ENCODE results near the gene TMEM123. TPM values are rescaled to one million over a fixed set of nuclear protein-coding genes. Genes with fewer than 3 reads are reported as not detected.

The TMEM123 gene
- total and polyA plus RNA-seq, 2 of the 4 experiments (the other 2 are of a cell fraction) = 96.9 to 127 TPM

DNA sequence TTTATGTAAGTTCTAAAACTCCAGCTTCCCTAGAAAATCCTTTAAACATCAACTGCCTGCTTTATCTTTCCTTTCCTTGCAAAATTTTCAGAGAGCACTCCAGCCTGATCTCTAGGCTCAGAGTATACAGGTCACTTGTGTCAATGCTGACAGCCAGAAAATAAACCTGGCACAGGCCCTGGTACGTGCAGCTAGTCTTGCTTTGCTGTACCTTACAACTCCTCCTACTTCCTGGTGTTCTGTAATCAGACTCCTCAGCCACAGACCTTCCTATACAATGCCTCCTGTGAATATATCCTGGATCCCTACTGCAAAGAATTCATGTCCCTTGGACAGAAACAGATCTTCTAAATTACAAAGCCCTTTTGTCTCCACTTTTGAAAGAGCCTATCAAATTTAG, 24.2 kb upstream of the TMEM123 start:
- POLR2A ChIA-PET (ENCODE audit: unreplicated experiment) = no interaction called here

More for the DNA sequence above, 24.2 kb upstream of the TMEM123 start:
- Histone ChIP-seq H4K91ac (ENCODE audit: insufficient read depth, low read depth, low read length) (no peak overlapping the region), H3K79me1 (ENCODE audit: low read depth in 1 of 2, low read length in 2 of 2) (no peaks in the 10 kb centered on the region), H3K4me2 (ENCODE audit: low read depth, low read length) (no peak overlapping the region), H2BK20ac (ENCODE audit: low read depth, low read length) (no peak overlapping the region), H2BK5ac (ENCODE audit: low read depth, low read length, poor library complexity, severe bottlenecking) (no peak overlapping the region), H2AK9ac (replicated peaks; ENCODE audit: low read depth, low read length, poor library complexity) (no peak overlapping the region), H3K4me3 (ENCODE audit: insufficient read depth, low read depth, low read length) (no peak overlapping the region), H3K9ac (ENCODE audit: low read depth, low read length) (no peak overlapping the region), H3K23ac (ENCODE audit: low read depth, low read length) (no peak overlapping the region), H3K27ac (ENCODE audit: insufficient read depth, low read length) (no peak overlapping the region), H4K20me1 (ENCODE audit: insufficient read depth, low read length) (no peaks in the 10 kb centered on the region), H2AFZ (replicated peaks; ENCODE audit: low read length, poor library complexity) (no peak overlapping the region), H2AK5ac (ENCODE audit: low read depth, low read length) (no peak overlapping the region), H3K18ac (ENCODE audit: low read depth, low read length) (peak overlapping the region; percentile 57), H3K56ac (ENCODE audit: extremely low read depth, insufficient read depth, low read length) (no peak overlapping the region), H4K8ac (ENCODE audit: low read depth in 2 of 2, low read length in 2 of 2) (no peak overlapping the region), H3K4ac (ENCODE audit: low read depth, low read length) (no peak overlapping the region), H3K4me1 (ENCODE audit: control insufficient read depth, insufficient read depth, low read length) (peaks cover 3% of the 10 kb centered on the region; the same call in 1 of the 2 replicates), H3K36me3 (ENCODE audit: control insufficient read depth, insufficient read depth, low read length) (no peaks in the 10 kb centered on the region), H3K27me3 (ENCODE audit: control insufficient read depth, insufficient read depth, low read length) (no peaks in the 10 kb centered on the region), H4K5ac (ENCODE audit: low read depth, low read length) (peak overlapping the region; percentile 75; the same call in 1 of the 2 replicates), H2BK120ac (ENCODE audit: low read depth, low read length) (no peak overlapping the region), H3K14ac (replicated peaks; ENCODE audit: low read depth, low read length) (no peak overlapping the region), H3K9me1 (ENCODE audit: insufficient read depth, low read length) (no peaks in the 10 kb centered on the region), H2BK15ac (ENCODE audit: low read depth, low read length) (no peak overlapping the region), H3K9me3 (ENCODE audit: control insufficient read depth, insufficient read depth, low read length) (no peaks in the 10 kb centered on the region)
- BruUV-seq (replicated peaks) = no TSS peak
- in situ Hi-C loops (cut with MboI; ENCODE audit: low sequenced_read_pairs) (loop anchor here (25.0 kb wide), 1 partner anchor 1040 kb away; no protein-coding TSS in a partner anchor), dilution Hi-C loops (cut with HindIII; ENCODE audit: low sequenced_read_pairs, unreplicated experiment) (no loop called here), intact Hi-C loops (cut with micrococcal nuclease) (no loop called here)
- DNase-seq = peak; percentile 22
- WGBS, 2 experiments (ENCODE audit: extremely low coverage in 2 of 2, insufficient read length in 1 of 2) = no CpG with 5 or more reads among the region's 1 CpG
- CTCF ChIA-PET = interaction anchor here (1.1 kb wide), 1 partner anchor 15 kb away, joined by 3 read pairs; no protein-coding TSS in a partner anchor
- TF ChIP-seq NFE2L2 (IDR thresholded peaks at IDR 0.05; ENCODE audit: low read depth, low read length) (no peak), RFX5 (IDR thresholded peaks at IDR 0.05; ENCODE audit: low read depth, low read length) (no peak), CHD1 (IDR thresholded peaks at IDR 0.05; ENCODE audit: low read depth, low read length) (no peak), CEBPB (IDR thresholded peaks at IDR 0.05; ENCODE audit: low read depth, low read length) (no peak), POLR2A (IDR thresholded peaks at IDR 0.05; ENCODE audit: low read depth, low read length) (no peak), MAZ (IDR thresholded peaks at IDR 0.05; ENCODE audit: borderline replicate concordance, low read depth, low read length) (no peak), RCOR1 (IDR thresholded peaks at IDR 0.05; ENCODE audit: insufficient replicate concordance, low read length) (no peak), BHLHE40 (IDR thresholded peaks at IDR 0.05; ENCODE audit: low read depth, low read length) (no peak), RAD21 (IDR thresholded peaks at IDR 0.05; ENCODE audit: low read length) (no peak), FOS (IDR thresholded peaks at IDR 0.05; ENCODE audit: low read depth, low read length) (no peak)
- TF ChIP-seq, protein P1, sequence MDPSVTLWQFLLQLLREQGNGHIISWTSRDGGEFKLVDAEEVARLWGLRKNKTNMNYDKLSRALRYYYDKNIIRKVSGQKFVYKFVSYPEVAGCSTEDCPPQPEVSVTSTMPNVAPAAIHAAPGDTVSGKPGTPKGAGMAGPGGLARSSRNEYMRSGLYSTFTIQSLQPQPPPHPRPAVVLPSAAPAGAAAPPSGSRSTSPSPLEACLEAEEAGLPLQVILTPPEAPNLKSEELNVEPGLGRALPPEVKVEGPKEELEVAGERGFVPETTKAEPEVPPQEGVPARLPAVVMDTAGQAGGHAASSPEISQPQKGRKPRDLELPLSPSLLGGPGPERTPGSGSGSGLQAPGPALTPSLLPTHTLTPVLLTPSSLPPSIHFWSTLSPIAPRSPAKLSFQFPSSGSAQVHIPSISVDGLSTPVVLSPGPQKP (IDR thresholded peaks at IDR 0.05; ENCODE audit: borderline replicate concordance, low read depth, low read length) = no peak
- TF ChIP-seq, protein P2, sequence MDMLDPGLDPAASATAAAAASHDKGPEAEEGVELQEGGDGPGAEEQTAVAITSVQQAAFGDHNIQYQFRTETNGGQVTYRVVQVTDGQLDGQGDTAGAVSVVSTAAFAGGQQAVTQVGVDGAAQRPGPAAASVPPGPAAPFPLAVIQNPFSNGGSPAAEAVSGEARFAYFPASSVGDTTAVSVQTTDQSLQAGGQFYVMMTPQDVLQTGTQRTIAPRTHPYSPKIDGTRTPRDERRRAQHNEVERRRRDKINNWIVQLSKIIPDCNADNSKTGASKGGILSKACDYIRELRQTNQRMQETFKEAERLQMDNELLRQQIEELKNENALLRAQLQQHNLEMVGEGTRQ (IDR thresholded peaks at IDR 0.05; ENCODE audit: low read depth, low read length) = no peak
- TF ChIP-seq, protein P3, sequence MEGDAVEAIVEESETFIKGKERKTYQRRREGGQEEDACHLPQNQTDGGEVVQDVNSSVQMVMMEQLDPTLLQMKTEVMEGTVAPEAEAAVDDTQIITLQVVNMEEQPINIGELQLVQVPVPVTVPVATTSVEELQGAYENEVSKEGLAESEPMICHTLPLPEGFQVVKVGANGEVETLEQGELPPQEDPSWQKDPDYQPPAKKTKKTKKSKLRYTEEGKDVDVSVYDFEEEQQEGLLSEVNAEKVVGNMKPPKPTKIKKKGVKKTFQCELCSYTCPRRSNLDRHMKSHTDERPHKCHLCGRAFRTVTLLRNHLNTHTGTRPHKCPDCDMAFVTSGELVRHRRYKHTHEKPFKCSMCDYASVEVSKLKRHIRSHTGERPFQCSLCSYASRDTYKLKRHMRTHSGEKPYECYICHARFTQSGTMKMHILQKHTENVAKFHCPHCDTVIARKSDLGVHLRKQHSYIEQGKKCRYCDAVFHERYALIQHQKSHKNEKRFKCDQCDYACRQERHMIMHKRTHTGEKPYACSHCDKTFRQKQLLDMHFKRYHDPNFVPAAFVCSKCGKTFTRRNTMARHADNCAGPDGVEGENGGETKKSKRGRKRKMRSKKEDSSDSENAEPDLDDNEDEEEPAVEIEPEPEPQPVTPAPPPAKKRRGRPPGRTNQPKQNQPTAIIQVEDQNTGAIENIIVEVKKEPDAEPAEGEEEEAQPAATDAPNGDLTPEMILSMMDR (conservative IDR thresholded peaks at IDR 0.05; ENCODE audit: low read depth, low read length) = no peak
- no peak for ATAC-seq (ENCODE audit: low read depth)
